D721Med (cell line): ENCODE data around the gene ASXL1.

ENCODE experiments used
- DNase-seq: peaks from one replicate; pipeline ENCODE4 v3.0.0; 2011; ENCODE audit warnings: low spot score; ENCODE audit not compliant: insufficient read length
- FAIRE-seq: peaks from 2 replicates; lab custom pipeline; 2011; peaks lifted over from hg19 to GRCh38; lab: Jason Lieb, UNC
- TF ChIP-seq, protein P1 (sequence below): IDR thresholded peaks from 2 replicates; pipeline ENCODE4 v1.5.1; 2012; ENCODE audit warnings: mild to moderate bottlenecking, control low read depth; ENCODE audit not compliant: insufficient read depth; ENCODE audit errors: missing control alignments

The ASXL1 gene

DNA sequence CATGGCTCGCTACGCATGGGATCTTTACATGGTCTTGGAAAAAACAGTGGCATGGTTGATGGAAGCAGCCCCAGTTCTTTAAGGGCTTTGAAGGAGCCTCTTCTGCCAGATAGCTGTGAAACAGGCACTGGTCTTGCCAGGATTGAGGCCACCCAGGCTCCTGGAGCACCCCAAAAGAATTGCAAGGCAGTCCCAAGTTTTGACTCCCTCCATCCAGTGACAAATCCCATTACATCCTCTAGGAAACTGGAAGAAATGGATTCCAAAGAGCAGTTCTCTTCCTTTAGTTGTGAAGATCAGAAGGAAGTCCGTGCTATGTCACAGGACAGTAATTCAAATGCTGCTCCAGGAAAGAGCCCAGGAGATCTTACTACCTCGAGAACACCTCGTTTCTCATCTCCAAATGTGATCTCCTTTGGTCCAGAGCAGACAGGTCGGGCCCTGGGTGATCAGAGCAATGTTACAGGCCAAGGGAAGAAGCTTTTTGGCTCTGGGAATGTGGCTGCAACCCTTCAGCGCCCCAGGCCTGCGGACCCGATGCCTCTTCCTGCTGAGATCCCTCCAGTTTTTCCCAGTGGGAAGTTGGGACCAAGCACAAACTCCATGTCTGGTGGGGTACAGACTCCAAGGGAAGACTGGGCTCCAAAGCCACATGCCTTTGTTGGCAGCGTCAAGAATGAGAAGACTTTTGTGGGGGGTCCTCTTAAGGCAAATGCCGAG is 78.2 kb downstream of the ASXL1 start:
- TF ChIP-seq, protein P1, sequence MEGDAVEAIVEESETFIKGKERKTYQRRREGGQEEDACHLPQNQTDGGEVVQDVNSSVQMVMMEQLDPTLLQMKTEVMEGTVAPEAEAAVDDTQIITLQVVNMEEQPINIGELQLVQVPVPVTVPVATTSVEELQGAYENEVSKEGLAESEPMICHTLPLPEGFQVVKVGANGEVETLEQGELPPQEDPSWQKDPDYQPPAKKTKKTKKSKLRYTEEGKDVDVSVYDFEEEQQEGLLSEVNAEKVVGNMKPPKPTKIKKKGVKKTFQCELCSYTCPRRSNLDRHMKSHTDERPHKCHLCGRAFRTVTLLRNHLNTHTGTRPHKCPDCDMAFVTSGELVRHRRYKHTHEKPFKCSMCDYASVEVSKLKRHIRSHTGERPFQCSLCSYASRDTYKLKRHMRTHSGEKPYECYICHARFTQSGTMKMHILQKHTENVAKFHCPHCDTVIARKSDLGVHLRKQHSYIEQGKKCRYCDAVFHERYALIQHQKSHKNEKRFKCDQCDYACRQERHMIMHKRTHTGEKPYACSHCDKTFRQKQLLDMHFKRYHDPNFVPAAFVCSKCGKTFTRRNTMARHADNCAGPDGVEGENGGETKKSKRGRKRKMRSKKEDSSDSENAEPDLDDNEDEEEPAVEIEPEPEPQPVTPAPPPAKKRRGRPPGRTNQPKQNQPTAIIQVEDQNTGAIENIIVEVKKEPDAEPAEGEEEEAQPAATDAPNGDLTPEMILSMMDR: no peak
- DNase-seq: no peak
- FAIRE-seq: no peak

DNA sequence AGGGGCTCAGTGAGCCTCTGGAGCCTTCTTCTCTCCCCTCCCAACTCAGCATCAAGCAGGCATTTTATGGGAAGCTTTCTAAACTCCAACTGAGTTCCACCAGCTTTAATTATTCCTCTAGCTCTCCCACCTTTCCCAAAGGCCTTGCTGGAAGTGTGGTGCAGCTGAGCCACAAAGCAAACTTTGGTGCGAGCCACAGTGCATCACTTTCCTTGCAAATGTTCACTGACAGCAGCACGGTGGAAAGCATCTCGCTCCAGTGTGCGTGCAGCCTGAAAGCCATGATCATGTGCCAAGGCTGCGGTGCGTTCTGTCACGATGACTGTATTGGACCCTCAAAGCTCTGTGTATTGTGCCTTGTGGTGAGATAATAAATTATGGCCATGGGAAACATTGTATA is 78.8 kb downstream of the ASXL1 start:
- FAIRE-seq (no peak), DNase-seq (no peak)
- TF ChIP-seq, protein P1: no peak

DNA sequence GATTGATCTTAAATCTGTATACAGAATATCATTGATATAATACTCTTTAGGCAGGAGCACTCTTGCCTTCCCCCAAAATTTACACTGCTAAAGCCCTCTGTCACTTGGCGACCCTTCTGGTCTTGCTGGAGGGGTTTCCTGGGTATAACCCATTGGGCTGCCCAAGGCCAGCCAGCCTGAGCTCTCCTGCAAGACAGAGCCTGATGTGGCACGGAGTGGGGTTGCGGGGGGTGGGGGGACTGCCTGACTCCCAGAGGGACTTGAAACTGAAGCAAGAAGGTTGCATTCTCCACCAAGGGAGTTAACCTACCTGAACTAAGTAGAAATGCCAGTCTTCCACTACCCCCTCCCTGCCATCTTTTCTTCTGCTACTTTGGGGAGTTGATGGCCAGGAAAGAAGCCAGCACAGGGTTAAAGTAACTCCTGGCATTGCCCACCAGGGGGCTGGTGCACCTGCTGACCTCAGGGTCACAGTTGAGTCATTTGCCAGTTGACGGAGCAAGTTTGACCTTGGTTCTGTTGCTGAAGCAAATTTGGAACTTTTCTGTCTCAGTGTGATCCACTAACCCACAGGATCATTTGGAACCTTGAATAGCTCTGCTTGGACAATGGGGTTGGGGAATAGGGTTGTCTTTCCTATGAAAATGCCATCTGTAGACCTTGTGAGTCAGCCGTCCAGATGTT is 79.4 kb downstream of the ASXL1 start:
- FAIRE-seq: no peak
- TF ChIP-seq, protein P1: no peak
- no peak for DNase-seq

DNA sequence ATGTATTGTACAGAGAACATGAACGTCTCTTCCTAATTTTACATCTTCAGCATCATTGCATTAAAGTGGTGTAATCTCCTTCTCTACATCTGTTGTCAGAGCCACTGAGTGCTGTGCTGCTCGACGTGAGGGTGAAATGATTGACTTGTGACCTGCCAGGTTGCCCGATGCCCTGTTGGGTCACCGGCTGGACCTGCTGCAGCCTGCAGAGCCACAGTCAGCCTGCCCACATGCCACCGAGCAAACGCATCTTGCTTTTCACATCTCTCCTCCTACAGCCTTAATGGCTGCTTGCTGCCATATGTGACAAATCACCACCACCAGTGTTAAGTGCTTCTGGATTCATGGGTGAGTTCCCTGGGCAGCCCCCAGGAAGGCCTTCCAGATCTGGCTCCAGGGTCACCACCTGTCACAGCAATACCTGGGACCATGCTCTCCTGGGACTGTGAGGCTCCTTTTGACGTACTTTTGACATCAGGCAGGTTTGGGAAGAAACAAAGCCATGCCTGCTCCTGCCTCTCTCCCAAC is 80.3 kb downstream of the ASXL1 start:
- FAIRE-seq (no peak), DNase-seq (no peak)
- TF ChIP-seq, protein P1: no peak

DNA sequence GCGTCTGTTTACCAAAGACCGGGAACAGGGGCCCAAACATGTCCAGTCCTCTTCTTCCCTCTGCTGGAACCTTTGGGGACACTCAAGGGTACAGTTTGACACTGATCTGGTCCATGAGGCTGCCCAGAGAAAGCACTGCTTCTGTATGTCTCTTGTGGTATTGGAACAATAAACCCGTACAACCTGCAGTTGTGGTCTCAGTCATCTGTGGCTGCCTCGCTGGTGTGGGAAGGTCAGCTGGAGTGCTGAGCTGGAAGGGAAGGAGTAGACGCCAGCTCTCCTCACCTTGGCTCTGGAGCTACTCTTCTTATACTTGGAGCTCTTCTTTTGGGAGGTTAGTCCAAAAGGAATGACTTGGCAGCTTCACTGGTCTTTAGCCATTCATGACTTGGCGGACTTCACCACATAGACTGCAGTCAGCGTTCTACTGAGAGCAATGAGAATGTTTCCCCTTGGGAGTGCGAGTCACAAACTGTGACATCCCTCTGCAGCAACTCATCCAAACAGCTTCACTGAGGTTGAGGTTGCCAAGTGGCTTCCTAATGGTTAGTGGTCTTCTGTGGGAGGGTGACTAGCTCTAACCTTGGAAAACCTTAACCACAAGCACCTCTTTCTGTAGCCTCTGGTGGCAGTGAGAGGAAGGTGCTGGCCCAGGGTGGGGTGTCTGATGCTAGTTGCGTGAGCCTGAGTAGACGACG is 81.2 kb downstream of the ASXL1 start:
- no peak for FAIRE-seq
- TF ChIP-seq, protein P1: no peak
- no peak for DNase-seq

DNA sequence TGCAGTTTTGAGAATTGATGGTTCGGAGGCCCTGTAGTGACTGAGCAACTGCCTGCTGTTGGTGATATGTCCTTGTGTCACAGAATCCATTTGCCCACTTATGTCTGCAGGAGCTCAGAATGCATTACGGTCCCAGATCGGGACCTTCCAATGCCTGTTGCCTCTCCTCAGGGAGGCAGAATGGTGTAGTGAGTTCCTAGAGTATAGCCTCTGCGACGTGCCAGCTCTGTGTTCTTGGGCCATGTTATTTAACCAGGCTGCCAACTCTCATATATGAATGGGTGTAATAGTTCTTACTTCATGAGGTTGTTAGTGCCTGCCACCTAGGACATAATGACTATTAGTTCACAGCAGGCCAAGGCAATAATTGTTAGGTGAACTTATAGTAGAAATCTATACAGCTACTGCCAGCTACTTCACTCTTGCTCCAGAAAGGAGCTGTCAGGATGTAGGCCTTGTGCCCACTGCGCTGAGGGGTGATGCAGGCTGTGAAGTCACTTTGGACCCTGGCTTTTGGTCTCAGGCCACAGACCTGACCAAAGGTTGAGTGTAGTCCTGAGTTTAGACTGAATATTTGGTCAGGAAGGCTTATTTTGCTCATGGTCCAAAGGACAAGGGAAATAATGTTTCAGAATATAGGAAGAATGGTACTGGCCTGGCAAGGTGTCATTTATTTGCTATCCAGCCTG is 82.1 kb downstream of the ASXL1 start:
- no peak for DNase-seq
- TF ChIP-seq, protein P1: no peak
- no peak for FAIRE-seq
